Measurements from ENCODE around the gene TBC1D16. TPM values are rescaled to one million over a fixed set of nuclear protein-coding genes. Genes with fewer than 3 reads are reported as not detected.

Gene TBC1D16
- 35.8 and 51.5 TPM in 2 replicates for total RNA-seq

GRCh38 chr17:80035687-80035936 lies at the start of gene TBC1D16:
TSS of gene TBC1D16 (minus strand) at chr17:80035872. CDS start at chr17:80013547, 22,325 bp downstream.

GRCh38 chr17:80035937-80036714 lies 454 bp upstream of the TBC1D16 start, which contains the start of gene CCDC40:
TSS of gene CCDC40 (plus strand) at chr17:80036642. CDS start at chr17:80036663, 21 bp downstream.

Other genes starting within 250 kb of the TBC1D16 start
- gene CBX8, start 238.8 kb downstream of the TBC1D16 start, total RNA-seq, result 1.8 and 2.7 TPM in 2 replicates
- 12.6 and 14.2 TPM in 2 replicates for gene CBX4, start 196.4 kb downstream of the TBC1D16 start, total RNA-seq
- gene CCDC40, start 770 bp upstream of the TBC1D16 start, total RNA-seq, result 2.0 and 2.3 TPM in 2 replicates
- 7.5 and 24.3 TPM in 2 replicates for gene GAA, start 65.7 kb upstream of the TBC1D16 start, total RNA-seq
- 99.9 and 104 TPM in 2 replicates for gene EIF4A3, start 111.3 kb upstream of the TBC1D16 start, total RNA-seq
- gene CARD14, start 134.2 kb upstream of the TBC1D16 start, total RNA-seq, result 0.22 and 0.52 TPM in 2 replicates
- gene SGSH, start 184.5 kb upstream of the TBC1D16 start, total RNA-seq, result 6.4 and 10.7 TPM in 2 replicates
- 7.8 and 9.6 TPM in 2 replicates for gene SLC26A11, start 184.6 kb upstream of the TBC1D16 start, total RNA-seq
- gene RNF213, start 225.0 kb upstream of the TBC1D16 start, total RNA-seq, result 66.8 and 79.5 TPM in 2 replicates

All from dermis lymphatic vessel endothelial cell (primary cell).